Measurements from ENCODE around the gene DLG2. TPM values are rescaled to one million over a fixed set of nuclear protein-coding genes. Genes with fewer than 3 reads are reported as not detected.

The DLG2 gene
- total RNA-seq, 1 donor from 2014 or later, result 0.26 TPM

- TF ChIP-seq CTCF (IDR thresholded peaks at IDR 0.05; ENCODE audit: insufficient read depth, low read length, severe bottlenecking), result no peak
- FAIRE-seq (no peak), DNase-seq (ENCODE audit: low read depth) (no peak)
Measured at GRCh38 chr11:84224042-84224441, 1403.1 kb downstream of the DLG2 start.

GRCh38 chr11:84218318-84218717 is 1408.8 kb downstream of the DLG2 start:
- FAIRE-seq (no peak), DNase-seq (ENCODE audit: low read depth) (no peak)
- TF ChIP-seq CTCF (IDR thresholded peaks at IDR 0.05; ENCODE audit: insufficient read depth, low read length, severe bottlenecking), result no peak
- no peak overlapping the region for H3K4me3 ChIP-seq (ENCODE audit: low read depth, low read length)
- no peaks in the 10 kb centered on the region for H3K36me3 ChIP-seq (ENCODE audit: control insufficient read depth, insufficient read depth, low read length)
- H3K27me3 ChIP-seq (ENCODE audit: control insufficient read depth, insufficient read depth, low read length), result no peaks in the 10 kb centered on the region

More at GRCh38 chr11:84224042-84224441, 1403.1 kb downstream of the DLG2 start:
- Histone ChIP-seq H3K27me3 (ENCODE audit: control insufficient read depth, insufficient read depth, low read length) (no peaks in the 10 kb centered on the region), H3K4me3 (ENCODE audit: low read depth, low read length) (no peak overlapping the region), H3K36me3 (ENCODE audit: control insufficient read depth, insufficient read depth, low read length) (no peaks in the 10 kb centered on the region)

- no peak overlapping the region for H3K4me3 ChIP-seq (ENCODE audit: low read depth, low read length)
- no peaks in the 10 kb centered on the region for H3K36me3 ChIP-seq (ENCODE audit: control insufficient read depth, insufficient read depth, low read length)
- no peak for FAIRE-seq
- no peaks in the 10 kb centered on the region for H3K27me3 ChIP-seq (ENCODE audit: control insufficient read depth, insufficient read depth, low read length)
- DNase-seq (ENCODE audit: low read depth), result no peak
- no peak for TF ChIP-seq CTCF (IDR thresholded peaks at IDR 0.05; ENCODE audit: insufficient read depth, low read length, severe bottlenecking)
Measured at GRCh38 chr11:84215672-84216071, 1411.5 kb downstream of the DLG2 start.

GRCh38 chr11:84214557-84214956 is 1412.6 kb downstream of the DLG2 start:
- no peaks in the 10 kb centered on the region for H3K36me3 ChIP-seq (ENCODE audit: control insufficient read depth, insufficient read depth, low read length)
- DNase-seq (ENCODE audit: low read depth) (no peak), FAIRE-seq (no peak)
- no peak for TF ChIP-seq CTCF (IDR thresholded peaks at IDR 0.05; ENCODE audit: insufficient read depth, low read length, severe bottlenecking)
- no peaks in the 10 kb centered on the region for H3K27me3 ChIP-seq (ENCODE audit: control insufficient read depth, insufficient read depth, low read length)
- no peak overlapping the region for H3K4me3 ChIP-seq (ENCODE audit: low read depth, low read length)

- DNase-seq (ENCODE audit: low read depth) (no peak), FAIRE-seq (no peak)
- Histone ChIP-seq H3K36me3 (ENCODE audit: control insufficient read depth, insufficient read depth, low read length) (no peaks in the 10 kb centered on the region), H3K4me3 (ENCODE audit: low read depth, low read length) (no peak overlapping the region), H3K27me3 (ENCODE audit: control insufficient read depth, insufficient read depth, low read length) (no peaks in the 10 kb centered on the region)
- no peak for TF ChIP-seq CTCF (IDR thresholded peaks at IDR 0.05; ENCODE audit: insufficient read depth, low read length, severe bottlenecking)
Measured at GRCh38 chr11:84212468-84213390, 1414.4 kb downstream of the DLG2 start.

Measured in bronchial epithelial cell (primary cell).